Ascending aorta (tissue), 2 donors: ENCODE measurements around the gene TUBB2B. TPM values are rescaled to one million over a fixed set of nuclear protein-coding genes. Genes with fewer than 3 reads are reported as not detected.
"Not testable (repeated sequence)": the region's sequence is repeated elsewhere in the genome, so short reads cannot be mapped to it uniquely, and the experiment has no call there.

ENCODE experiments used
- DNase-seq, 2 donors: peaks; one replicate each; pipeline ENCODE4 v3.0.0-alpha.2; 2019; ENCODE audit warnings: low spot score in 2 of 2
- H3K27ac ChIP-seq, 2 donors: fragments of 200-600 bp; sonication (generic); one replicate each; pipeline ENCODE4 v1.5.1; 2016 to 2017; ENCODE audit warnings: mild to moderate bottlenecking in 1 of 2
- H3K27me3 ChIP-seq: fragments of 200-600 bp; sonication (generic); one replicate; pipeline ENCODE4 v1.5.1; 2017
- H3K36me3 ChIP-seq, 2 donors: fragments of 200-600 bp; sonication (generic); one replicate each; pipeline ENCODE4 v1.5.1; 2016
- H3K4me1 ChIP-seq, 2 donors: fragments of 200-600 bp; sonication (generic); one replicate each; pipeline ENCODE4 v1.5.1; 2016 to 2017; ENCODE audit warnings: mild to moderate bottlenecking in 1 of 2
- H3K4me3 ChIP-seq, 2 donors: fragments of 200-600 bp; sonication (generic); one replicate each; pipeline ENCODE4 v1.5.1; 2016 to 2017; ENCODE audit warnings: mild to moderate bottlenecking in 1 of 2
- H3K9me3 ChIP-seq, 2 donors: fragments of 200-600 bp; sonication (generic); one replicate each; pipeline ENCODE4 v1.5.1; 2016
- CTCF ChIP-seq, 3 experiments: fragments of 200-600 bp in 2 of 3; fragments of 450-650 bp in 1 of 3; sonication (generic) in 2 of 3; IDR thresholded peaks; one replicate each; pipeline ENCODE4 v1.5.1; 2016 to 2019; ENCODE audit warnings: antibody characterized with exemption in 3 of 3, mild to moderate bottlenecking in 1 of 3, moderate library complexity in 1 of 3
- intact Hi-C: fragments of 100-400 bp; cut with DNase I; formaldehyde crosslinking; loops from one replicate; pipeline ENCODE4 v1.15.1; 2023
- total RNA-seq: library from RNA; depleted of rRNA; stranded (reverse); fragments of >200 nt; gene quantifications from one replicate; pipeline ENCODE4 v1.1.0, GENCODE V29; 2016

TUBB2B gene
- total RNA-seq, 1 donor from 2014 or later: not detected

- H3K4me3 ChIP-seq: no peak overlapping the region
- no peak overlapping the region for H3K27ac ChIP-seq
- no peaks in the 10 kb centered on the region for H3K27me3 ChIP-seq
- H3K36me3 ChIP-seq: no peaks in the 10 kb centered on the region
- H3K9me3 ChIP-seq: no peaks in the 10 kb centered on the region
- no peak for TF ChIP-seq CTCF (IDR thresholded peaks at IDR 0.05)
- intact Hi-C loops: no loop called here
- no peaks in the 10 kb centered on the region for H3K4me1 ChIP-seq
- DNase-seq: no peak
These were observed 32.1 kb downstream of the TUBB2B start for GRCh38 chr6:3195420-3195694.

DNA sequence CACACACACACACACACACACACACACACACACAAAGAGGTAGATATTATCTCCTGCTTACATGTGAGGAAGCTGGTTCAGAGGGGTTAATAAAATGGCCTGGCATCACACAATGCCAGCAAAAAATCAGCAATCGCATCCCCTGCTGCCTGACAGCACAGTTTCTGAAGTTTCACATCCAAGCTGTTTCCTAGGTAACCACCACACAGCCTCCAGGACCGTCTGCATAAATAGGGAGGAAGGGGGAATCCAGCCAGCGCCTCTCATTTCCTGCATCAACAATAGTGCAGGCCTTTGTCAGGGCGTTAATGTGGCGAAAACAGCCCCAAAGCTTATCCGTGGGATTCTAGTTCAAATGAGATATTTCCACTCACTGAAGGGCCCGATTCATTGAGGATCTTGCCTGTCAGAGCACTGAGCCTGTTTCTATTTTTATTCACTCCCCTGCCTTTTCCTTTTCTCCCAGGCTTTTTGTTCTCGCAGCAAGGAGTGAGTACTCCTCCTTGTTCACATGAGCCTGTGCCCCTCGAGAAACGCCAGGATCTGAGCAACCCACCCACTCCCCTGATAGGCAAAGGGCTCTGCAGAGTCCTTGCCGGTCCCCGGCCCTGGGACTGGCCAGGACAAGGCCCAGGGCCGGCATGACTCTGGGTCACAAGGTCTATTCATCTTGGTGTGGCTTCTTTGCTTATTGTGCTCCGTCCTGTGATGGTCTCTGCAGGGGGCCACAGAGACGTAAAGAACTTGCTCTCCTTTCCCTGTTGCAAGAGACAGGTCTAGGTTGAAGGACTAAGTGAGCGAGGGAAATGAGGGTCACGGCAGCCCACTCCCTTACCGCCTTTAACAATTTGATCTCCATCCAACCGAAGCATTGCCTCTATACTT, 32.7 kb downstream of the TUBB2B start:
- Histone ChIP-seq H3K27ac (no peak overlapping the region), H3K4me3 (no peak overlapping the region), H3K4me1 (no peaks in the 10 kb centered on the region), H3K9me3 (no peaks in the 10 kb centered on the region), H3K27me3 (no peaks in the 10 kb centered on the region), H3K36me3 (no peaks in the 10 kb centered on the region)
- TF ChIP-seq CTCF (IDR thresholded peaks at IDR 0.05): no peak
- no peak for DNase-seq
- intact Hi-C loops: no loop called here

GRCh38 chr6:3193102-3193849, 34.2 kb downstream of the TUBB2B start:
- Histone ChIP-seq H3K27me3 (no peaks in the 10 kb centered on the region), H3K4me3 (no peak overlapping the region), H3K4me1 (no peaks in the 10 kb centered on the region), H3K9me3 (no peaks in the 10 kb centered on the region), H3K36me3 (no peaks in the 10 kb centered on the region), H3K27ac (no peak overlapping the region)
- DNase-seq: no peak
- TF ChIP-seq CTCF (IDR thresholded peaks at IDR 0.05): no peak
- intact Hi-C loops: no loop called here

DNA sequence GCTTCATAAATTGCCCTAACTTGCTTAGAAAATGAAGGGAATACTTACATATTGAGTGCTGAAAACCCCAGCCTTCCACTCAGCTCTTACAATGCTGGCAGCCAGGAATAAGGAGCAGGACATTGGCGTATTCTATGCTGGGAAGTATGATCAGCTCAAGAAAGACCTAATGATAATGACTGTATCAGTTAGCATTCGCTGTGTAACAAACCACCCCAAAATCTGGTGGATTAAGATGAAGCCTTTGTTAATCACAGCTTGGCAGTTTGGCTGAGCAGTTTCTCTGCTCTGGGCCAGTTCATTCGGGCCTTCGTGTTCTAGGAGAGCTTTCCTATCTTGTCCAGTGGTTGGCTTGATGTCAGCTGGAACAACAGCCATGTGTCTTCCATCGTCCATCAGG, 36.7 kb downstream of the TUBB2B start:
- H3K27ac ChIP-seq: no peak overlapping the region
- intact Hi-C loops: no loop called here
- no peaks in the 10 kb centered on the region for H3K4me1 ChIP-seq
- no peak for TF ChIP-seq CTCF (IDR thresholded peaks at IDR 0.05)
- DNase-seq: no peak
- no peaks in the 10 kb centered on the region for H3K27me3 ChIP-seq
- no peak overlapping the region for H3K4me3 ChIP-seq
- H3K36me3 ChIP-seq: no peaks in the 10 kb centered on the region
- H3K9me3 ChIP-seq: no peaks in the 10 kb centered on the region

GRCh38 chr6:3190056-3190455, 37.4 kb downstream of the TUBB2B start:
- Histone ChIP-seq H3K27me3 (no peaks in the 10 kb centered on the region), H3K9me3 (no peaks in the 10 kb centered on the region), H3K36me3 (no peaks in the 10 kb centered on the region), H3K27ac (no peak overlapping the region), H3K4me1 (no peaks in the 10 kb centered on the region), H3K4me3 (no peak overlapping the region)
- intact Hi-C loops: no loop called here
- DNase-seq: no peak
- no peak for TF ChIP-seq CTCF (IDR thresholded peaks at IDR 0.05)

DNA sequence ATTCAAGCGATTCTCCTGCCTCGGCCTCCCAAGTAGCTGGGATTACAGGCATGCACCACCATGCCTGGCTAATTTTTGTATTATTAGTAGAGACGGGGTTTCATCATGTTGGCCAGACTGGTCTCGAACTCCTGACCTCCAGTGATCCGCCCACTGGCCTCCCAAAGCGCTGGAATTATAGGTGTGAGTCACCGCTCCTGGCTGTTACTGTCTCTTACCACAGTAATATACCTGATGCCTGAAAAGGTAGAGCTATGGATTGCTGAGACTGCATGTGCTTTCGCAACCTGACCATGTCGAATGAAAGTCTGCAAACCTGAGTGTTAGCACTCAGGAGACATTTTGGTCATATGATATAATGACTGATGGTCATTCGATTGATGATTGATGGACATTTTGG, 38.3 kb downstream of the TUBB2B start:
- H3K36me3 ChIP-seq, H3K9me3 ChIP-seq, intact Hi-C loops, H3K27ac ChIP-seq, H3K4me1 ChIP-seq, H3K27me3 ChIP-seq, H3K4me3 ChIP-seq, DNase-seq: not testable (repeated sequence)
